Panc1 (cell line): ENCODE measurements around the gene KIAA2012. TPM values are rescaled to one million over a fixed set of nuclear protein-coding genes. Genes with fewer than 3 reads are reported as not detected.

Source experiments
- ATAC-seq: fragments of 200-7000 bp; cut with Tn5 transposase; 2 replicates; pipeline ENCODE4 v1.9.1; 2020; ENCODE audit warnings: mild to moderate bottlenecking, moderate library complexity
- BruUV-seq: library from RNA; stranded (reverse); fragments of 400-500 nt; replicated peaks from 2 replicates; lab custom pipeline; 2021; lab: Mats Ljungman, UMichigan
- CTCF ChIA-PET: fragments of 300-600 bp; sonication (Branson Sonifier 250); formaldehyde crosslinking; loops from one replicate; lab custom pipeline; 2022; ENCODE audit warnings: antibody characterized with exemption; lab: Charles Lee
- POLR2A ChIA-PET: fragments of 300-600 bp; sonication (Branson Sonifier 250); formaldehyde crosslinking; loops from one replicate; lab custom pipeline; 2022; ENCODE audit warnings: antibody characterized with exemption; lab: Charles Lee
- DNase-seq: peaks from one replicate; pipeline ENCODE4 v3.0.0-alpha.2; 2010; ENCODE audit warnings: low read depth, low spot score
- H3K27ac ChIP-seq: 2 replicates; pipeline ENCODE4 v1.5.1; 2011; ENCODE audit warnings: mild to moderate bottlenecking, low read length, inconsistent platforms
- H3K27me3 ChIP-seq: fragments of 200-500 bp; sonication (Bioruptor generic); 2 replicates; pipeline ENCODE4 v1.6.0; 2014; ENCODE audit warnings: low read length, inconsistent platforms; ENCODE audit not compliant: control insufficient read depth, insufficient read depth
- H3K36me3 ChIP-seq: fragments of 200-500 bp; sonication (Bioruptor generic); 2 replicates; pipeline ENCODE4 v1.5.1; 2014; ENCODE audit warnings: inconsistent platforms, mild to moderate bottlenecking, low read length, moderate library complexity; ENCODE audit not compliant: control insufficient read depth, insufficient read depth
- H3K4me1 ChIP-seq: 2 replicates; pipeline ENCODE4 v1.5.1; 2011; ENCODE audit warnings: inconsistent platforms, mild to moderate bottlenecking, low read length, moderate library complexity; ENCODE audit not compliant: control insufficient read depth, insufficient read depth
- H3K4me3 ChIP-seq, 2 experiments: 2 replicates each; pipeline ENCODE4 v1.5.1; 2011 to 2012; ENCODE audit warnings: low read depth in 2 of 2, low read length in 2 of 2, mild to moderate bottlenecking in 2 of 2, inconsistent platforms in 1 of 2, moderate library complexity in 1 of 2
- H3K9me3 ChIP-seq: fragments of 200-500 bp; sonication (Bioruptor generic); 2 replicates; pipeline ENCODE4 v1.5.1; 2014; ENCODE audit warnings: low read depth, mild to moderate bottlenecking, inconsistent platforms, low read length, moderate library complexity; ENCODE audit not compliant: control insufficient read depth, insufficient read depth
- CTCF ChIP-seq: fragments of 450-650 bp; IDR thresholded peaks from 2 replicates; pipeline ENCODE4 v1.5.1; 2017; ENCODE audit warnings: mild to moderate bottlenecking
- POLR2AphosphoS5 ChIP-seq: IDR thresholded peaks from 2 replicates; pipeline ENCODE4 v1.6.1; 2012; ENCODE audit warnings: mild to moderate bottlenecking, low read depth, low read length, moderate library complexity
- REST ChIP-seq, 2 experiments: IDR thresholded peaks; 2 replicates each; pipeline ENCODE4 v1.6.1; 2011 to 2012; ENCODE audit warnings: low read depth in 2 of 2, control low read depth in 1 of 2, low read length in 1 of 2, mild to moderate bottlenecking in 1 of 2, moderate library complexity in 1 of 2; ENCODE audit not compliant: insufficient read depth in 1 of 2
- SIN3A ChIP-seq: IDR thresholded peaks from 2 replicates; pipeline ENCODE4 v1.6.1; 2012; ENCODE audit warnings: low read depth, mild to moderate bottlenecking, low read length, moderate library complexity, borderline replicate concordance; ENCODE audit not compliant: insufficient read depth
- TCF7L2 ChIP-seq: IDR thresholded peaks from 2 replicates; pipeline ENCODE4 v1.6.1; 2011; ENCODE audit warnings: mild to moderate bottlenecking, low read depth, low read length, inconsistent platforms
- in situ Hi-C: cut with HindIII; loops from 2 replicates; pipeline ENCODE4 v1.10.0; 2016; ENCODE audit warnings: low sequenced_read_pairs, low pct_unique_long_range_greater_than_20kb
- intact Hi-C: fragments of 100-400 bp; cut with micrococcal nuclease; formaldehyde crosslinking; loops from one replicate; pipeline ENCODE4 v1.10.0; 2022; ENCODE audit not compliant: unreplicated experiment
- total RNA-seq: library from RNA; stranded (reverse); gene quantifications from one replicate; pipeline ENCODE4 v1.2.1, GENCODE V29; 2021; ENCODE audit not compliant: unreplicated experiment

Gene KIAA2012
- total RNA-seq, 1 experiment from 2014 or later, result not detected

GRCh38 chr2:202064171-202064880, 8.7 kb upstream of the KIAA2012 start:
- ATAC-seq (peak; percentile 69), DNase-seq (no peak)
- ChIA-PET CTCF (no interaction called here), POLR2A (no interaction called here)
- H3K27me3 ChIP-seq, result no peaks in the 10 kb centered on the region
- no peak overlapping the region for H3K27ac ChIP-seq
- H3K9me3 ChIP-seq, result no peaks in the 10 kb centered on the region
- no peak overlapping the region for H3K4me3 ChIP-seq
- in situ Hi-C loops (no loop called here), intact Hi-C loops (no loop called here)
- H3K36me3 ChIP-seq, result no peaks in the 10 kb centered on the region
- BruUV-seq, result no TSS peak
- TF ChIP-seq SIN3A (no peak), TCF7L2 (no peak), REST (IDR thresholded peaks at IDR 0.05; ENCODE audit: insufficient read depth in 1 of 2, low read depth in 2 of 2, low read length in 1 of 2) (no peak), CTCF (no peak), POLR2AphosphoS5 (no peak)
- no peaks in the 10 kb centered on the region for H3K4me1 ChIP-seq

- intact Hi-C loops, result no loop called here
- no peak for DNase-seq
- no peaks in the 10 kb centered on the region for H3K27me3 ChIP-seq
- H3K36me3 ChIP-seq, result no peaks in the 10 kb centered on the region
- no peak for ATAC-seq
- no peaks in the 10 kb centered on the region for H3K9me3 ChIP-seq
- POLR2A ChIA-PET, result no interaction called here
- CTCF ChIA-PET, result no interaction called here
- no peak for TF ChIP-seq SIN3A
- no peak for TF ChIP-seq CTCF
- no peak for TF ChIP-seq POLR2AphosphoS5
- TF ChIP-seq TCF7L2, result no peak
- no peak for TF ChIP-seq REST (IDR thresholded peaks at IDR 0.05; ENCODE audit: insufficient read depth in 1 of 2, low read depth in 2 of 2, low read length in 1 of 2)
- in situ Hi-C loops, result no loop called here
- BruUV-seq, result no TSS peak
- no peak overlapping the region for H3K4me3 ChIP-seq
- H3K4me1 ChIP-seq, result no peaks in the 10 kb centered on the region
- H3K27ac ChIP-seq, result no peak overlapping the region
These were observed 8.2 kb upstream of the KIAA2012 start for GRCh38 chr2:202064881-202065230.
